ENCODE data around the gene CRYGA.
"Not testable (repeated sequence)": the region's sequence is repeated elsewhere in the genome, so short reads cannot be mapped to it uniquely, and the experiment has no call there.

The CRYGA gene

GRCh38 chr2:208156439-208156838 lies 7.0 kb downstream of the CRYGA start:
- no peak for DNase-seq

- DNase-seq = no peak
These were observed 10.2 kb downstream of the CRYGA start for GRCh38 chr2:208153156-208153555.

- no peak for DNase-seq
These were observed 12.4 kb downstream of the CRYGA start for GRCh38 chr2:208150956-208151355.

- no peak for DNase-seq
These were observed 13.3 kb downstream of the CRYGA start for GRCh38 chr2:208150094-208150493.

GRCh38 chr2:208148803-208149202 lies 14.6 kb downstream of the CRYGA start:
- DNase-seq = no peak

GRCh38 chr2:208147759-208148158 lies 15.6 kb downstream of the CRYGA start:
- no peak for DNase-seq

GRCh38 chr2:208147008-208147407 lies 16.4 kb downstream of the CRYGA start:
- DNase-seq = no peak

- DNase-seq = no peak
These were observed 17.4 kb downstream of the CRYGA start, which contains the start of gene CRYGB for GRCh38 chr2:208146006-208146405. TSS of gene CRYGB (minus strand) at chr2:208146158. CDS start at chr2:208146120, 38 bp downstream.

- DNase-seq = no peak
These were observed 20.2 kb downstream of the CRYGA start for GRCh38 chr2:208142925-208143799.

- no peak for DNase-seq
These were observed 21.0 kb downstream of the CRYGA start for GRCh38 chr2:208142240-208142924.

GRCh38 chr2:208139447-208139846 lies 23.9 kb downstream of the CRYGA start:
- no peak for DNase-seq

GRCh38 chr2:208138334-208138733 lies 25.1 kb downstream of the CRYGA start:
- DNase-seq = not testable (repeated sequence)

- no peak for DNase-seq
These were observed 26.7 kb downstream of the CRYGA start for GRCh38 chr2:208136716-208137094.

GRCh38 chr2:208135794-208136715 lies 27.3 kb downstream of the CRYGA start:
- no peak for DNase-seq

- DNase-seq = no peak
These were observed 28.3 kb downstream of the CRYGA start for GRCh38 chr2:208134928-208135586.

- DNase-seq = no peak
These were observed 32.7 kb downstream of the CRYGA start for GRCh38 chr2:208130712-208131110.

GRCh38 chr2:208129744-208130711 lies 33.4 kb downstream of the CRYGA start, which contains the start of gene CRYGC:
TSS of gene CRYGC (minus strand) at chr2:208129828. CDS start at chr2:208129792, 36 bp downstream.
- DNase-seq = no peak

GRCh38 chr2:208128136-208128535 lies 35.3 kb downstream of the CRYGA start:
- DNase-seq = no peak

- no peak for DNase-seq
These were observed 36.3 kb downstream of the CRYGA start for GRCh38 chr2:208127090-208127489.

GRCh38 chr2:208125251-208125650 lies 38.1 kb downstream of the CRYGA start:
- no peak for DNase-seq

Data from activated naive CD4-positive, alpha-beta T cell treated with Interleukin-2 at 50 U/mL for 16 hours (primary cell).